Esophagus muscularis mucosa (tissue), 3 donors: ENCODE data around the gene PRKCE.
"Not testable (repeated sequence)": the region's sequence is repeated elsewhere in the genome, so short reads cannot be mapped to it uniquely, and the experiment has no call there.

ENCODE experiments used
- POLR2A ChIP-seq: fragments of 450-650 bp; IDR thresholded peaks from one replicate; pipeline ENCODE4 v1.6.1; 2017; ENCODE audit warnings: antibody characterized with exemption, moderate library complexity, mild to moderate bottlenecking, low read depth
- POLR2AphosphoS5 ChIP-seq, 2 donors: sonication (generic); formaldehyde crosslinking; IDR thresholded peaks; one replicate each; pipeline ENCODE4 v1.6.1; 2017; ENCODE audit warnings: antibody characterized with exemption in 2 of 2
- TF ChIP-seq, protein P1 (sequence below), 3 experiments: fragments of 200-600 bp in 2 of 3; fragments of 450-650 bp in 1 of 3; sonication (generic) in 2 of 3; IDR thresholded peaks; one replicate each; pipeline ENCODE4 v1.5.1; 2017 to 2019; ENCODE audit warnings: antibody characterized with exemption in 3 of 3, mild to moderate bottlenecking in 2 of 3, moderate library complexity in 1 of 3

GRCh38 chr2:45858872-45859271 is 207.4 kb downstream of the PRKCE start:
- TF ChIP-seq, protein P1, sequence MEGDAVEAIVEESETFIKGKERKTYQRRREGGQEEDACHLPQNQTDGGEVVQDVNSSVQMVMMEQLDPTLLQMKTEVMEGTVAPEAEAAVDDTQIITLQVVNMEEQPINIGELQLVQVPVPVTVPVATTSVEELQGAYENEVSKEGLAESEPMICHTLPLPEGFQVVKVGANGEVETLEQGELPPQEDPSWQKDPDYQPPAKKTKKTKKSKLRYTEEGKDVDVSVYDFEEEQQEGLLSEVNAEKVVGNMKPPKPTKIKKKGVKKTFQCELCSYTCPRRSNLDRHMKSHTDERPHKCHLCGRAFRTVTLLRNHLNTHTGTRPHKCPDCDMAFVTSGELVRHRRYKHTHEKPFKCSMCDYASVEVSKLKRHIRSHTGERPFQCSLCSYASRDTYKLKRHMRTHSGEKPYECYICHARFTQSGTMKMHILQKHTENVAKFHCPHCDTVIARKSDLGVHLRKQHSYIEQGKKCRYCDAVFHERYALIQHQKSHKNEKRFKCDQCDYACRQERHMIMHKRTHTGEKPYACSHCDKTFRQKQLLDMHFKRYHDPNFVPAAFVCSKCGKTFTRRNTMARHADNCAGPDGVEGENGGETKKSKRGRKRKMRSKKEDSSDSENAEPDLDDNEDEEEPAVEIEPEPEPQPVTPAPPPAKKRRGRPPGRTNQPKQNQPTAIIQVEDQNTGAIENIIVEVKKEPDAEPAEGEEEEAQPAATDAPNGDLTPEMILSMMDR (IDR thresholded peaks at IDR 0.05): not testable (repeated sequence)
- not testable (repeated sequence) for TF ChIP-seq POLR2AphosphoS5 (IDR thresholded peaks at IDR 0.05); POLR2A
